DND-41 (cell line): ENCODE results near the gene SMPX.

ENCODE experiments used
- CTCF ChIP-seq: IDR thresholded peaks from 2 replicates; pipeline ENCODE4 v1.5.1; 2012; ENCODE audit warnings: borderline replicate concordance, low read length, moderate library complexity, mild to moderate bottlenecking; ENCODE audit not compliant: poor library complexity, severe bottlenecking; ENCODE audit errors: extremely low read depth
- EZH2 ChIP-seq: IDR thresholded peaks from 3 replicates; pipeline ENCODE4 v1.6.1; 2012; ENCODE audit warnings: borderline replicate concordance, low read depth, mild to moderate bottlenecking, moderate library complexity, low read length, inconsistent platforms; ENCODE audit not compliant: severe bottlenecking

GRCh38 chrX:21730026-21730425, 27.9 kb downstream of the SMPX start:
- no peak for TF ChIP-seq EZH2
- no peak for TF ChIP-seq CTCF
